ENCODE results near the gene TMEM255B. TPM values are rescaled to one million over a fixed set of nuclear protein-coding genes. Genes with fewer than 3 reads are reported as not detected.

TMEM255B gene
- total RNA-seq, 1 experiment from 2014 or later, result 2.8 TPM

- H3K18ac ChIP-seq (ENCODE audit: insufficient read length, low read depth, low read length), result no peak overlapping the region
- H3K79me1 ChIP-seq (ENCODE audit: insufficient read depth, low read depth, low read length, poor library complexity, severe bottlenecking), result no peaks in the 10 kb centered on the region
- H2BK15ac ChIP-seq (ENCODE audit: low read depth, low read length), result no peak overlapping the region
- H3K4me2 ChIP-seq (ENCODE audit: insufficient read depth, insufficient read length, low read length), result no peak overlapping the region
- H4K91ac ChIP-seq (ENCODE audit: insufficient read length, low read depth, low read length), result no peak overlapping the region
- H2BK12ac ChIP-seq (ENCODE audit: insufficient read length, low read depth, low read length), result no peak overlapping the region
- Mint-ChIP-seq H3K27me3 (ENCODE audit: low read depth) (peaks cover 6% of the 10 kb centered on the region), H3K4me1 (peaks cover 10 to 21% of the 10 kb centered on the region in 2 experiments), H3K36me3 (ENCODE audit: insufficient read depth in 1 of 3, low read depth in 3 of 3) (peaks cover 0 to 10% (median 3%) of the 10 kb centered on the region in 3 experiments; a peak in 3 of 7 replicates), H3K27ac (peak overlapping the region in 1 of 3 experiments; percentile 63; a peak in 3 of 7 replicates), H3K4me3 (no peak overlapping the region), H3K9me3 (peaks cover 10 to 11% of the 10 kb centered on the region in 2 experiments; a peak in 4 of 5 replicates)
- H2BK5ac ChIP-seq (ENCODE audit: insufficient read length, low read length), result no peak overlapping the region
- H3K4me1 ChIP-seq (ENCODE audit: insufficient read depth, low read length), result no peaks in the 10 kb centered on the region
- H3K79me2 ChIP-seq (ENCODE audit: insufficient read depth, low read length), result no peaks in the 10 kb centered on the region
- no peaks in the 10 kb centered on the region for H3K23me2 ChIP-seq (ENCODE audit: insufficient read length, low read depth, low read length, poor library complexity, severe bottlenecking)
- no peak overlapping the region for H2BK20ac ChIP-seq (ENCODE audit: low read depth, low read length, poor library complexity, severe bottlenecking)
- H3K4ac ChIP-seq (ENCODE audit: low read depth, low read length), result no peak overlapping the region
- WGBS (ENCODE audit: extremely low coverage, insufficient read length, low lambda C conversion rate), result no CpG with 5 or more reads among the region's 12 CpGs
- no peak overlapping the region for H3K9ac ChIP-seq (ENCODE audit: extremely low read depth, insufficient read length, low read length)
- H2AFZ ChIP-seq (ENCODE audit: low read length), result no peak overlapping the region
- H3T11ph ChIP-seq (ENCODE audit: low read length), result no peak overlapping the region
- H3K27me3 ChIP-seq (ENCODE audit: insufficient read depth, low read length), result no peaks in the 10 kb centered on the region
- H2AK5ac ChIP-seq (ENCODE audit: insufficient read length, low read length), result no peak overlapping the region
- no peaks in the 10 kb centered on the region for H3K9me3 ChIP-seq (ENCODE audit: control insufficient read depth, low read depth, low read length)
- TF ChIP-seq, protein P1, sequence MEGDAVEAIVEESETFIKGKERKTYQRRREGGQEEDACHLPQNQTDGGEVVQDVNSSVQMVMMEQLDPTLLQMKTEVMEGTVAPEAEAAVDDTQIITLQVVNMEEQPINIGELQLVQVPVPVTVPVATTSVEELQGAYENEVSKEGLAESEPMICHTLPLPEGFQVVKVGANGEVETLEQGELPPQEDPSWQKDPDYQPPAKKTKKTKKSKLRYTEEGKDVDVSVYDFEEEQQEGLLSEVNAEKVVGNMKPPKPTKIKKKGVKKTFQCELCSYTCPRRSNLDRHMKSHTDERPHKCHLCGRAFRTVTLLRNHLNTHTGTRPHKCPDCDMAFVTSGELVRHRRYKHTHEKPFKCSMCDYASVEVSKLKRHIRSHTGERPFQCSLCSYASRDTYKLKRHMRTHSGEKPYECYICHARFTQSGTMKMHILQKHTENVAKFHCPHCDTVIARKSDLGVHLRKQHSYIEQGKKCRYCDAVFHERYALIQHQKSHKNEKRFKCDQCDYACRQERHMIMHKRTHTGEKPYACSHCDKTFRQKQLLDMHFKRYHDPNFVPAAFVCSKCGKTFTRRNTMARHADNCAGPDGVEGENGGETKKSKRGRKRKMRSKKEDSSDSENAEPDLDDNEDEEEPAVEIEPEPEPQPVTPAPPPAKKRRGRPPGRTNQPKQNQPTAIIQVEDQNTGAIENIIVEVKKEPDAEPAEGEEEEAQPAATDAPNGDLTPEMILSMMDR (conservative IDR thresholded peaks at IDR 0.05), result no peak
- H3K27ac ChIP-seq (ENCODE audit: insufficient read length, low read depth, low read length), result no peak overlapping the region
- DNase-seq, result no peak
- no peak overlapping the region for H4K5ac ChIP-seq (ENCODE audit: insufficient read length, low read depth, low read length)
- no peaks in the 10 kb centered on the region for H4K20me1 ChIP-seq (ENCODE audit: control insufficient read depth, insufficient read depth, insufficient read length)
- no peak overlapping the region for H3K23ac ChIP-seq (ENCODE audit: insufficient read length, low read depth, low read length)
- H2BK120ac ChIP-seq (ENCODE audit: low read depth, low read length, poor library complexity, severe bottlenecking), result no peak overlapping the region
- H3K56ac ChIP-seq (ENCODE audit: insufficient read length, low read depth, low read length), result no peak overlapping the region
- no peak overlapping the region for H4K8ac ChIP-seq (replicated peaks; ENCODE audit: insufficient read length, low read depth, low read length)
- no peak overlapping the region for H3K14ac ChIP-seq (ENCODE audit: insufficient read depth, low read length)
Observed at GRCh38 chr13:113746671-113747070, 12.4 kb upstream of the TMEM255B start.

Measured in H9 (cell line).